K562 (cell line): ENCODE data around the gene SPEM1. TPM values are rescaled to one million over a fixed set of nuclear protein-coding genes. Genes with fewer than 3 reads are reported as not detected.

Source experiments
- ATAC-seq: fragments of 200-7000 bp; cut with Tn5 transposase; 3 replicates; pipeline ENCODE4 v1.9.1; 2020; ENCODE audit warnings: moderate library complexity
- BruUV-seq: library from RNA; stranded (reverse); fragments of 400-500 nt; replicated peaks from 2 replicates; lab custom pipeline; 2021; lab: Mats Ljungman, UMichigan
- CTCF ChIA-PET: fragments of 300-600 bp; formaldehyde crosslinking; extraction: SDS; loops from one replicate; lab custom pipeline; 2021; ENCODE audit warnings: low intra/inter-chr PET ratio; lab: Yijun Ruan, JAX
- POLR2A ChIA-PET: fragments of 300-600, 350-650 bp; sonication (Branson Sonifier 250); formaldehyde crosslinking; extraction: SDS; loops from one replicate; lab custom pipeline; 2021; ENCODE audit warnings: antibody characterized with exemption, inconsistent platforms; lab: Yijun Ruan, JAX
- DNase-seq, 4 experiments: peaks; one replicate each; pipeline versions ENCODE4 v3.0.0 to v3.0.0-alpha.2; 2011 to 2018; ENCODE audit warnings: low spot score in 3 of 4, mixed read lengths in 3 of 4; ENCODE audit errors: extremely low read depth in 1 of 4
- FAIRE-seq: peaks from 2 replicates; lab custom pipeline; 2011; peaks lifted over from hg19 to GRCh38; lab: Jason Lieb, UNC
- H2AFZ ChIP-seq: 2 replicates; pipeline ENCODE4 v1.6.0; 2011; ENCODE audit warnings: low read depth, low read length, control low read depth, inconsistent platforms
- H3K27ac ChIP-seq: fragments of 200-600 bp; 3 replicates; pipeline ENCODE4 v1.8.0; 2011; ENCODE audit warnings: low read depth, mild to moderate bottlenecking, control low read depth, inconsistent platforms, low read length, moderate library complexity, mixed read lengths; ENCODE audit errors: extremely low read depth
- H3K27me3 ChIP-seq, 2 experiments: fragments of 300-600 bp in 1 of 2; 2 replicates in 1 of 2; 3 replicates in 1 of 2; pipeline versions ENCODE4 v1.6.0 to v1.8.0; 2011; ENCODE audit warnings: inconsistent platforms in 2 of 2, low read length in 2 of 2, mild to moderate bottlenecking in 1 of 2, mixed read lengths in 1 of 2, moderate library complexity in 1 of 2; ENCODE audit not compliant: control insufficient read depth in 2 of 2, insufficient read depth in 2 of 2
- H3K36me3 ChIP-seq: fragments of 300-600 bp; 3 replicates; pipeline ENCODE4 v1.8.0; 2011; ENCODE audit warnings: mild to moderate bottlenecking, low read length, inconsistent platforms; ENCODE audit not compliant: control insufficient read depth, insufficient read depth
- H3K4me1 ChIP-seq, 2 experiments: fragments of 200-600 bp in 1 of 2; replicated peaks in 1 of 2; 2 replicates in 1 of 2; 3 replicates in 1 of 2; pipeline versions ENCODE4 v1.5.1 to v1.8.0; 2011; ENCODE audit warnings: inconsistent platforms in 2 of 2, low read length in 2 of 2, mild to moderate bottlenecking in 1 of 2, mixed read lengths in 1 of 2, moderate library complexity in 1 of 2; ENCODE audit not compliant: control insufficient read depth in 2 of 2, insufficient read depth in 2 of 2
- H3K4me2 ChIP-seq: 2 replicates; pipeline ENCODE4 v1.6.1; 2011; ENCODE audit warnings: low read length, control low read depth, inconsistent platforms, mixed read lengths; ENCODE audit not compliant: insufficient read depth
- H3K4me3 ChIP-seq: fragments of 200-600 bp; sonication (generic), shearing (Covaris generic); 2 replicates; pipeline ENCODE4 v1.5.1; 2016; ENCODE audit warnings: control low read depth, inconsistent platforms
- H3K79me2 ChIP-seq: fragments of 200-600 bp; 3 replicates; pipeline ENCODE4 v1.8.0; 2011; ENCODE audit warnings: low read length, inconsistent platforms; ENCODE audit not compliant: control insufficient read depth, insufficient read depth
- H3K9ac ChIP-seq, 2 experiments: 2 replicates each; pipeline versions ENCODE4 v1.6.0 to v1.6.1; 2011; ENCODE audit warnings: low read depth in 2 of 2, low read length in 2 of 2, control low read depth in 1 of 2, inconsistent platforms in 1 of 2, mild to moderate bottlenecking in 1 of 2, mixed read lengths in 1 of 2; ENCODE audit not compliant: insufficient read depth in 1 of 2
- H3K9me1 ChIP-seq: one replicate; pipeline ENCODE4 v1.6.0; 2011; ENCODE audit warnings: inconsistent platforms, mild to moderate bottlenecking, low read length, moderate library complexity; ENCODE audit not compliant: control insufficient read depth, insufficient read depth
- H3K9me3 ChIP-seq: replicated peaks from 2 replicates; pipeline ENCODE4 v1.5.1; 2011; ENCODE audit warnings: low read depth, low read length, inconsistent platforms; ENCODE audit not compliant: control insufficient read depth, insufficient read depth
- H4K20me1 ChIP-seq: replicated peaks from 2 replicates; pipeline ENCODE4 v1.6.1; 2011; ENCODE audit warnings: low read length, inconsistent platforms, mixed read lengths; ENCODE audit not compliant: control insufficient read depth, insufficient read depth
- ADNP ChIP-seq: fragments of 200-800 bp; sonication (Bioruptor generic); IDR thresholded peaks from 2 replicates; pipeline ENCODE4 v1.6.1; 2016; ENCODE audit warnings: missing genetic modification characterization, missing compliant biosample characterization
- KDM5B ChIP-seq: fragments of 200-600 bp; sonication (generic); IDR thresholded peaks from 2 replicates; pipeline ENCODE4 v1.6.1; 2012; ENCODE audit warnings: low read depth, mild to moderate bottlenecking, moderate library complexity, low read length, control low read depth, inconsistent platforms; ENCODE audit not compliant: insufficient replicate concordance
- NCOA4 ChIP-seq: fragments of 450-650 bp; IDR thresholded peaks from 2 replicates; pipeline ENCODE4 v1.6.1; 2018; ENCODE audit warnings: mild to moderate bottlenecking; ENCODE audit not compliant: partially characterized antibody
- POLR2G ChIP-seq: fragments of 200-400 bp; formaldehyde crosslinking; IDR thresholded peaks from 2 replicates; pipeline ENCODE4 v1.6.1; 2017; ENCODE audit warnings: low read depth, mild to moderate bottlenecking, antibody characterized with exemption, low read length, moderate library complexity
- SMARCB1 ChIP-seq: IDR thresholded peaks from 2 replicates; pipeline ENCODE4 v1.6.1; 2011; ENCODE audit warnings: improper control_type of control experiment, low read depth; ENCODE audit not compliant: insufficient read length
- WGBS: fragments of 100-300 bp; shearing (Covaris generic); methylation state at CpG from one replicate; pipeline ENCODE4 v1.1.6; 2016; ENCODE audit warnings: low coverage, mixed read lengths; ENCODE audit not compliant: insufficient coverage; ENCODE audit errors: missing lambda C conversion rate; 5-methylcytosine and 5-hydroxymethylcytosine counted together
- in situ Hi-C: fragments of 300-500 bp; cut with MboI; formaldehyde crosslinking; loops from 4 replicates; pipeline ENCODE4 v1.15.0; 2018; ENCODE audit warnings: inconsistent platforms, mixed read lengths
- intact Hi-C: fragments of 100-400 bp; cut with micrococcal nuclease; formaldehyde crosslinking; loops from 2 replicates; pipeline ENCODE4 v1.14.2; 2022
- polyA plus RNA-seq, 8 experiments: library from polyadenylated mRNA; depleted of rRNA in 4 of 8; stranded (reverse) in 5 of 8; unstranded in 3 of 8; fragments of >200 nt; fragmentation: Nextera tagmentation in 2 of 8; fragmentation: Illumina TruSeq in 1 of 8; extraction: Ambion mirVana in 2 of 8; extraction: Trizol in 1 of 8; gene quantifications; 2 replicates each; pipeline versions ENCODE4 v1.2.1 to v1.2.3, GENCODE V29; 2011 to 2014; ENCODE audit warnings: inconsistent platforms in 1 of 8, missing spikeins in 1 of 8
- total RNA-seq, 7 experiments: library from RNA; depleted of rRNA in 6 of 7; stranded (reverse); fragments of >200 nt in 6 of 7; fragmentation: Illumina TruSeq in 2 of 7; extraction: Trizol in 2 of 7; gene quantifications; 2 replicates each; pipeline versions ENCODE4 v1.2.1 to v1.2.3, GENCODE V29; 2011 to 2021; ENCODE audit warnings: low replicate concordance in 1 of 7
- TF ChIP-seq, protein P1 (sequence below): sonication (generic); formaldehyde crosslinking; IDR thresholded peaks from 2 replicates; pipeline ENCODE4 v1.9.0; 2022; ENCODE audit warnings: mild to moderate bottlenecking, missing genetic modification reagents
- TF ChIP-seq, protein P2 (sequence below): sonication (generic); formaldehyde crosslinking; IDR thresholded peaks from 2 replicates; pipeline ENCODE4 v1.8.1; 2022; ENCODE audit warnings: missing genetic modification reagents

The SPEM1 gene
- total and polyA plus RNA-seq, 9 of the 15 experiments (the other 6 are each of a cell fraction or from before 2014, with no cell fraction given), result not detected

DNA sequence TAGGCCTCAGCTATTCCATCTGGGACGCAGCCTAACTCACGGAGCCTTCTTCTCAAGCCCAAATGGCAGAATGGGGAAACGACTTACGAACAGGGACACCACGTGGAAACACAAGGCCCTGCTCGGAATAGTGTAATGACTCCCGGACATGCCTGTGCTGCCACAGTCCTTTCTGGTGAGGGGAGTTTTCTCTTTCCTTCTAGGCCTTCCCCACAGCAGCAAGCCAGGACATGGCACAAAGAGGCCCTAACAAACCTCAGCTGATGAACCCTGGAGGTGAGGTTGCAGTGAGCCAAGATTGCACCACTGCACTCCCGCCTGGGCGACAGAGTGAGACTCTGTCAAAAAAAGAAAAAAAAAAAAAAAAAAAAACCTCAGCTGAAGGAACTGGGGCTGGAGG lies 44.0 kb downstream of the SPEM1 start (continued):
- TF ChIP-seq POLR2G, result no peak
- TF ChIP-seq, protein P1, sequence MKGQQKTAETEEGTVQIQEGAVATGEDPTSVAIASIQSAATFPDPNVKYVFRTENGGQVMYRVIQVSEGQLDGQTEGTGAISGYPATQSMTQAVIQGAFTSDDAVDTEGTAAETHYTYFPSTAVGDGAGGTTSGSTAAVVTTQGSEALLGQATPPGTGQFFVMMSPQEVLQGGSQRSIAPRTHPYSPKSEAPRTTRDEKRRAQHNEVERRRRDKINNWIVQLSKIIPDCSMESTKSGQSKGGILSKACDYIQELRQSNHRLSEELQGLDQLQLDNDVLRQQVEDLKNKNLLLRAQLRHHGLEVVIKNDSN, result no peak
- TF ChIP-seq ADNP (tag), result no peak
- TF ChIP-seq SMARCB1, result no peak
- TF ChIP-seq, protein P2, sequence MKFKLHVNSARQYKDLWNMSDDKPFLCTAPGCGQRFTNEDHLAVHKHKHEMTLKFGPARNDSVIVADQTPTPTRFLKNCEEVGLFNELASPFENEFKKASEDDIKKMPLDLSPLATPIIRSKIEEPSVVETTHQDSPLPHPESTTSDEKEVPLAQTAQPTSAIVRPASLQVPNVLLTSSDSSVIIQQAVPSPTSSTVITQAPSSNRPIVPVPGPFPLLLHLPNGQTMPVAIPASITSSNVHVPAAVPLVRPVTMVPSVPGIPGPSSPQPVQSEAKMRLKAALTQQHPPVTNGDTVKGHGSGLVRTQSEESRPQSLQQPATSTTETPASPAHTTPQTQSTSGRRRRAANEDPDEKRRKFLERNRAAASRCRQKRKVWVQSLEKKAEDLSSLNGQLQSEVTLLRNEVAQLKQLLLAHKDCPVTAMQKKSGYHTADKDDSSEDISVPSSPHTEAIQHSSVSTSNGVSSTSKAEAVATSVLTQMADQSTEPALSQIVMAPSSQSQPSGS (CRISPR knock-in tag), result no peak
- no peak for TF ChIP-seq NCOA4

DNA sequence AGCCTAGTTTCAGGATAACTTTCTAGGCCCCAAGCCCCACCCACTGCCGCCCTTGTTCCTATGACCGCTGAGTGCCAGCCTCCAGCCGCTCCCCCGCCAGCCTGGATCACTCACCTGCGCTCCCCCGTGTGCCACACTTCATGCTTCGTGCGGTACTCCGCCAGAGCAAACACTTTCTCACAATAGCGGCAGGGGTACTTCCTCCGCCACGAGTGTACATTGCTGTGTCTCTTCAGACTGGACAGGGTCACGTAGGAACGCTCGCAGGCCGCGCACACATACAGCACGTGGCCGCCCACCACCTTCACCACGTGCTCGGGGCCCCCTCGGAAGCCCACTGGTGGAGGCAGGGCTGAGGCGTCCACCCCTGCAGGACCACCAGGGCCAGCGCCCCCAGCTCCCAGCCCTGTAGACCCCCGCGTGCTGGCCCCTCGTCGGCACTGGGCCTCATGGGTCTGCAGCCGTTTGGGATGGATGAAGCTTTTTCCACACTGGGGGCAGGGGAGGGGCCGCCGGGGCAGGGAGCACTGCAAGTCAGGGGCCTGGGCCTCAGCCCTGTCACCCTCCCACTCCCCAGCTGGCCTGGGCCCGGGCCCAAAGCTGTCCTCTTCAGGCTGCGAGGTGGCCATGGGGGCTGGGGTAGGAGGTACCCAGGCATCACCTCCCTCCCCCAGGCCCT lies 45.6 kb downstream of the SPEM1 start:
- no TSS peak for BruUV-seq
- Histone ChIP-seq H3K9me3 (no peaks in the 10 kb centered on the region), H3K36me3 (peaks cover 37% of the 10 kb centered on the region; the same call in 1 of the 3 replicates), H2AFZ (no peak overlapping the region), H3K27ac (no peak overlapping the region), H3K4me2 (no peak overlapping the region), H3K27me3 (no peaks in the 10 kb centered on the region), H4K20me1 (no peaks in the 10 kb centered on the region), H3K9ac (no peak overlapping the region), H3K4me3 (no peak overlapping the region), H3K4me1 (peaks cover 8 to 29% of the 10 kb centered on the region in 2 experiments), H3K79me2 (peaks cover 9% of the 10 kb centered on the region), H3K9me1 (no peaks in the 10 kb centered on the region)
- in situ Hi-C loops, result no loop called here
- no peak for FAIRE-seq
- 95% methylated on average over 13 of the region's 33 CpGs for WGBS
- ChIA-PET POLR2A (interaction anchor here (0.5 to 2.0 kb wide), 5 partner anchors 9 to 21 kb away, joined by 3 to 6 read pairs (median 4); no protein-coding TSS in a partner anchor), CTCF (no interaction called here)
- no peak for TF ChIP-seq KDM5B
- peak; percentile 25; the same call in 1 of the 2 replicates for TF ChIP-seq POLR2G
- no peak for ATAC-seq
- DNase-seq, result no peak
- intact Hi-C loops, result no loop called here
